Heart left ventricle (tissue), 16 donors: ENCODE measurements around the gene ITGA5. TPM values are rescaled to one million over a fixed set of nuclear protein-coding genes. Genes with fewer than 3 reads are reported as not detected.

ENCODE experiments used
- ATAC-seq, 4 donors: fragments of 200-7000 bp; cut with Tn5 transposase; one replicate each; pipeline ENCODE4 v1.9.1; 2020 to 2022; ENCODE audit warnings: moderate library complexity in 4 of 4, mild to moderate bottlenecking in 3 of 4, moderate number of reproducible peaks in 1 of 4
- DNase-seq, 5 donors: peaks; one replicate each; pipeline ENCODE4 v3.0.0-alpha.2; 2020
- H3K27ac ChIP-seq, 12 donors: fragments of 200-600 bp; sonication (generic) in 4 of 12; one replicate each; pipeline versions ENCODE4 v1.5.0 to v1.8.0; 2016 to 2022; ENCODE audit warnings: mild to moderate bottlenecking in 2 of 12
- H3K27me3 ChIP-seq, 9 donors: fragments of 200-600 bp; sonication (generic) in 2 of 9; one replicate each; pipeline versions ENCODE4 v1.5.1 to v1.8.0; 2016 to 2022; ENCODE audit warnings: mild to moderate bottlenecking in 3 of 9
- H3K36me3 ChIP-seq, 9 donors: fragments of 200-600 bp; sonication (generic) in 2 of 9; one replicate each; pipeline versions ENCODE4 v1.5.0 to v1.8.0; 2018 to 2022; ENCODE audit warnings: mild to moderate bottlenecking in 2 of 9
- H3K4me1 ChIP-seq, 12 donors: fragments of 200-600 bp; sonication (generic) in 4 of 12; one replicate each; pipeline versions ENCODE4 v1.5.0 to v1.8.0; 2016 to 2022; ENCODE audit warnings: mild to moderate bottlenecking in 3 of 12
- H3K4me3 ChIP-seq, 12 donors: fragments of 200-600 bp; sonication (generic) in 4 of 12; one replicate each; pipeline versions ENCODE4 v1.5.0 to v1.8.0; 2017 to 2022; ENCODE audit warnings: mild to moderate bottlenecking in 9 of 12, moderate library complexity in 4 of 12
- H3K9me3 ChIP-seq, 12 donors: fragments of 200-600 bp; sonication (generic) in 4 of 12; one replicate each; pipeline versions ENCODE4 v1.5.0 to v1.8.0; 2016 to 2022; ENCODE audit warnings: mild to moderate bottlenecking in 1 of 12
- CTCF ChIP-seq, 12 donors: fragments of 200-600 bp; sonication (generic) in 4 of 12; IDR thresholded peaks; one replicate each; pipeline versions ENCODE4 v1.5.0 to v1.8.0; 2018 to 2022; ENCODE audit warnings: antibody characterized with exemption in 12 of 12, mild to moderate bottlenecking in 5 of 12
- POLR2A ChIP-seq, 2 donors: fragments of 450-650 bp; IDR thresholded peaks; one replicate each; pipeline ENCODE4 v1.6.1; 2017; ENCODE audit warnings: antibody characterized with exemption in 2 of 2, mild to moderate bottlenecking in 2 of 2, moderate library complexity in 2 of 2
- WGBS, 4 donors: extraction: QIAGEN DNeasy Blood & Tissue Kit in 2 of 4; methylation state at CpG; one replicate each; pipeline versions ENCODE4 v1.1.5 to v1.1.7; 2013 to 2018; 5-methylcytosine and 5-hydroxymethylcytosine counted together
- intact Hi-C, 10 donors: fragments of 100-400 bp; cut with DNase I; formaldehyde crosslinking; loops; one replicate each; pipeline versions ENCODE4 v1.11.1 to v1.14.2; 2022
- polyA plus RNA-seq, 2 donors: library from polyadenylated mRNA; stranded (reverse); fragments of 200-250 nt; gene quantifications; one replicate each; pipeline ENCODE4 v1.2.3, GENCODE V29; 2013
- total RNA-seq, 9 donors: library from RNA; depleted of rRNA in 2 of 9; stranded (reverse); fragments of >200 nt in 2 of 9; fragmentation: NEBNext Ultra II Directional in 3 of 9; extraction: Animal tissue kit (Norgen Biotek cat#: 25700) in 3 of 9; gene quantifications; one replicate each; pipeline versions ENCODE4 v1.1.0 to v1.2.4, GENCODE V29; 2016 to 2023
- donor health status: ischemic (EF 13 %, LVEDD 7.1; RV severe dilation, severe dysfunction).
- donor health status: healthy with polysubstance abuse.
- donor health status: DM: no; HTN: yes; CAD: no.
- donor health status: DM: no; HTN: no; CAD: no.
- donor health status: ischemic (EF 25% LVEDD 6.9; RV normal size, moderate dysfunction).
- donor health status: ischemic (EF 25% LVEDD 5.7; RV mildly dilated, moderate dysfunction).
- donor health status: healthy.
- donor health status: DM: yes; HTN: yes; CAD: no.
- donor health status: ischemic (EF 35%, LVEDD 5.7; RV mildly dilated, moderate dysfunction).
- donor health status: nonischemic (EF 11% LVEDD 7.7; RV severe dilation, severe dysfunction).
- donor health status: DM: yes; HTN: yes; CAD: no.
- donor health status: PGD.
- donor health status: ischemic (EF 29% LVEDD 5.4; RV normal size, mild dysfunction).
- donor health status: nonischemic (EF 23%, LVEDD 6.1; RV moderate dilation, normal function).

ITGA5 gene
- total and polyA plus RNA-seq, 11 donors: 33.2 to 301 (median 55.0) TPM

- 39 to 49% (median 42%) methylated on average over 13 of the region's 13 CpGs for WGBS, 4 donors
- TF ChIP-seq POLR2A (IDR thresholded peaks at IDR 0.05) (no peak), CTCF (IDR thresholded peaks at IDR 0.05) (no peak)
- Histone ChIP-seq H3K9me3 (no peaks in the 10 kb centered on the region), H3K4me3 (peak overlapping the region in 1 of 12 donors; percentile 9), H3K36me3 (no peaks in the 10 kb centered on the region), H3K27ac (peak overlapping the region in 11 of 12 donors; percentile 2 to 97 (median 46)), H3K27me3 (no peaks in the 10 kb centered on the region), H3K4me1 (peaks cover 25 to 94% (median 63%) of the 10 kb centered on the region in 12 donors)
- ATAC-seq (peak; percentile 12 to 36 (median 24)), DNase-seq (peak in 2 of 5 donors; percentile 50 to 54)
- intact Hi-C loops: no loop called here
These were observed 9.3 kb upstream of the ITGA5 start for GRCh38 chr12:54428050-54429013.

GRCh38 chr12:54427106-54427505 is 8.0 kb upstream of the ITGA5 start:
- Histone ChIP-seq H3K4me3 (no peak overlapping the region), H3K27ac (peak overlapping the region in 8 of 12 donors; percentile 14 to 97 (median 52)), H3K4me1 (peaks cover 25 to 88% (median 57%) of the 10 kb centered on the region in 12 donors), H3K9me3 (no peaks in the 10 kb centered on the region), H3K36me3 (no peaks in the 10 kb centered on the region), H3K27me3 (no peaks in the 10 kb centered on the region)
- WGBS, 4 donors: 51 to 66% (median 62%) methylated on average over 4 of the region's 4 CpGs
- no peak for TF ChIP-seq CTCF (IDR thresholded peaks at IDR 0.05)
- no peak for TF ChIP-seq POLR2A (IDR thresholded peaks at IDR 0.05)
- ATAC-seq: peak in 1 of 4 donors; percentile 1
- intact Hi-C loops: no loop called here
- no peak for DNase-seq

- TF ChIP-seq POLR2A (IDR thresholded peaks at IDR 0.05) (no peak), CTCF (IDR thresholded peaks at IDR 0.05) (no peak)
- Histone ChIP-seq H3K36me3 (no peaks in the 10 kb centered on the region), H3K27me3 (no peaks in the 10 kb centered on the region), H3K4me1 (peaks cover 24 to 85% (median 53%) of the 10 kb centered on the region in 12 donors), H3K4me3 (no peak overlapping the region), H3K9me3 (no peaks in the 10 kb centered on the region), H3K27ac (peak overlapping the region in 7 of 12 donors; percentile 14 to 97 (median 45))
- WGBS, 4 donors: 60 to 72% (median 67%) methylated on average over 3 of the region's 3 CpGs
- intact Hi-C loops: no loop called here
- ATAC-seq: no peak
- DNase-seq: no peak
These were observed 7.6 kb upstream of the ITGA5 start for GRCh38 chr12:54426690-54427089.

GRCh38 chr12:54425702-54426101 is 6.6 kb upstream of the ITGA5 start:
- Histone ChIP-seq H3K4me1 (peaks cover 17 to 88% (median 55%) of the 10 kb centered on the region in 12 donors), H3K27me3 (no peaks in the 10 kb centered on the region), H3K36me3 (no peaks in the 10 kb centered on the region), H3K4me3 (no peak overlapping the region), H3K9me3 (no peaks in the 10 kb centered on the region), H3K27ac (peak overlapping the region in 1 of 12 donors; percentile 97)
- DNase-seq: no peak
- intact Hi-C loops: no loop called here
- TF ChIP-seq CTCF (IDR thresholded peaks at IDR 0.05) (no peak), POLR2A (IDR thresholded peaks at IDR 0.05) (no peak)
- WGBS, 4 donors: 42 to 52% (median 49%) methylated on average over 2 of the region's 2 CpGs
- ATAC-seq: no peak
